PFSK-1 (cell line): ENCODE results near the gene MARCKSL1.

Source experiments
- FOXP2 ChIP-seq: optimal IDR thresholded peaks from 2 replicates; pipeline ENCODE3; 2011; ENCODE audit warnings: borderline replicate concordance, control low read depth, inconsistent platforms; ENCODE audit not compliant: insufficient read depth; ENCODE audit errors: extremely low read length, extremely low read depth
- POLR2AphosphoS5 ChIP-seq: IDR thresholded peaks from 2 replicates; pipeline ENCODE4 v1.6.1; 2012; ENCODE audit warnings: low read depth, mild to moderate bottlenecking, control low read depth, low read length, moderate library complexity
- REST ChIP-seq, 2 experiments: IDR thresholded peaks; 2 replicates each; pipeline versions ENCODE4 v1.6.1 to v1.8.0; 2011 to 2012; ENCODE audit warnings: low read depth in 2 of 2, low read length in 2 of 2, control low read depth in 1 of 2, inconsistent platforms in 1 of 2, mild to moderate bottlenecking in 1 of 2, moderate library complexity in 1 of 2; ENCODE audit not compliant: insufficient read depth in 1 of 2
- SIN3A ChIP-seq: IDR thresholded peaks from 2 replicates; pipeline ENCODE4 v1.6.1; 2012; ENCODE audit warnings: mild to moderate bottlenecking, low read length, moderate library complexity, borderline replicate concordance; ENCODE audit not compliant: insufficient read depth
- TAF1 ChIP-seq: IDR thresholded peaks from 2 replicates; pipeline ENCODE4 v1.6.1; 2012; ENCODE audit warnings: low read length, control low read depth, borderline replicate concordance; ENCODE audit not compliant: insufficient read depth

MARCKSL1 gene

GRCh38 chr1:32342704-32343103 lies 6.7 kb upstream of the MARCKSL1 start:
- TF ChIP-seq TAF1 (no peak), FOXP2 (no peak), POLR2AphosphoS5 (no peak), REST (IDR thresholded peaks at IDR 0.05; ENCODE audit: insufficient read depth in 1 of 2, low read depth in 2 of 2, low read length in 2 of 2) (no peak), SIN3A (no peak)

- no peak for TF ChIP-seq TAF1
- TF ChIP-seq FOXP2, result no peak
- TF ChIP-seq SIN3A, result no peak
- no peak for TF ChIP-seq POLR2AphosphoS5
- TF ChIP-seq REST (IDR thresholded peaks at IDR 0.05; ENCODE audit: insufficient read depth in 1 of 2, low read depth in 2 of 2, low read length in 2 of 2), result no peak
Observed at GRCh38 chr1:32341971-32342370, 5.9 kb upstream of the MARCKSL1 start.

- TF ChIP-seq FOXP2 (no peak), TAF1 (no peak), REST (IDR thresholded peaks at IDR 0.05; ENCODE audit: insufficient read depth in 1 of 2, low read depth in 2 of 2, low read length in 2 of 2) (no peak), POLR2AphosphoS5 (no peak), SIN3A (no peak)
Observed at GRCh38 chr1:32341186-32341757, 5.2 kb upstream of the MARCKSL1 start.

GRCh38 chr1:32339363-32339978 lies 3.4 kb upstream of the MARCKSL1 start:
- TF ChIP-seq SIN3A, result no peak
- TF ChIP-seq REST (IDR thresholded peaks at IDR 0.05; ENCODE audit: insufficient read depth in 1 of 2, low read depth in 2 of 2, low read length in 2 of 2), result no peak
- TF ChIP-seq POLR2AphosphoS5, result no peak
- no peak for TF ChIP-seq FOXP2
- no peak for TF ChIP-seq TAF1
